Adrenal gland (tissue), 5 donors: ENCODE measurements around the gene CYP17A1.

Source experiments
- CTCF ChIP-seq, 6 experiments: fragments of 450-650 bp in 4 of 6; fragments of 200-600 bp in 2 of 6; sonication (generic) in 1 of 6; IDR thresholded peaks; 1 replicate in 5 of 6; 2 replicates in 1 of 6; pipeline versions ENCODE4 v1.5.1 to v1.8.0; 2016 to 2021; ENCODE audit warnings: antibody characterized with exemption in 6 of 6, mild to moderate bottlenecking in 2 of 6, moderate library complexity in 1 of 6
- POLR2A ChIP-seq, 2 donors: fragments of 450-650 bp; IDR thresholded peaks; one replicate each; pipeline ENCODE4 v1.6.1; 2017; ENCODE audit warnings: antibody characterized with exemption in 2 of 2, mild to moderate bottlenecking in 2 of 2, moderate library complexity in 1 of 2
- donor health status: DM: no; HTN: no; CAD: no.

DNA sequence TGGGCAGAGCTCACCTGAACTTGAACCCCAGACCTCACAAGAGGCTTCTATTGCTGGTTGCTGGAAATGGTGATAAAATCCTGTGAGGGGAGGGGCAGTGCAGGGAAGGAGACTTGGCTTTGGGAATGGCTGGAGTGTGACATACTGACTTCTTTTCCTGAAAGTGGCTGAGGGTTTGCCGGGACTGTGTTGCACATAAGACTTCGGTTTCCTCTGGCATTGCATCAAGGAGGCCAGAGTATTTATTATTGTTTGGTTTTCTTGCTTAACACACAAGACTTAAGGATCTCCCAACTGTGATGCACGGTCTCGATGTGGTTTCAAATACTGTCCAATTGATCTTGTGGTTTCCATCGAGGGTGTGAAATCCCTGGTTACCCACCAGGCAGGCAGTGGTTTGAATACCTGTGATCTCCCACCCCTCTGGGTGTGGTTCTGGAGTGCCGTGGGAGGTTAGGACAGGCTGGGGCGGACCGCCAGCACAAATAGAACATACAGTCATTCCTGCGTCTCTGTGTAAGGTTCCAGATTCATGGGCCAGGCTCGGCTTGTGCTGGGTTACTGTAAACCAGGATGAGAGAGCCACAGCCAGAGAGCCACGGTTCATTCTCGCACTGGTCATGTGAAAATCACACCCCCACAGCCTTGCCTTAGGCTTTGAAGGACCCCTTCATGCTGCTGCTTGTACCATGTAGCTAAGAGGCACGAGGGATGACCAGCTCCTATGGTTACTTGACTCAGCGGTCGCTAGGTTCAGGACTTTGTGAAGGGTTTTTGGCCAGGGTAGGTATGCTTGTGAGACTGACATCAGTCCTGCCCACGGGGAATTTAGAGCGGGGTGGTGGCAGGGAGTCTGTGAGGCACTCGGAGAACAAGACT is 54.3 kb downstream of the CYP17A1 start:
- TF ChIP-seq CTCF (IDR thresholded peaks at IDR 0.05) (no peak), POLR2A (IDR thresholded peaks at IDR 0.05) (no peak)
